ENCODE results near the gene RNF145.

- TF ChIP-seq ZFX (IDR thresholded peaks at IDR 0.05; ENCODE audit: borderline replicate concordance) (no peak), CTCF (IDR thresholded peaks at IDR 0.05) (no peak)
Observed at GRCh38 chr5:159209438-159210209, at the start of gene RNF145.
